Smooth muscle cell (in vitro differentiated cells): Measurements from ENCODE around the gene BCAR1. TPM values are rescaled to one million over a fixed set of nuclear protein-coding genes. Genes with fewer than 3 reads are reported as not detected.

Experiments used
- DNase-seq: peaks from one replicate; lab custom pipeline; 2025; ENCODE audit not compliant: unreplicated experiment; lab: John Stamatoyannopoulos, UW
- H2AFZ ChIP-seq: fragments of 200-600 bp; sonication (generic); 2 replicates; pipeline ENCODE4 v1.6.0; 2016; ENCODE audit warnings: antibody characterized with exemption, low read depth, mild to moderate bottlenecking
- H3F3A ChIP-seq: fragments of 200-600 bp; sonication (generic); 2 replicates; pipeline ENCODE4 v1.6.0; 2017; ENCODE audit warnings: antibody characterized with exemption, low read depth
- H3K27ac ChIP-seq: fragments of 200-600 bp; sonication (generic); 2 replicates; pipeline ENCODE4 v1.5.1; 2016; ENCODE audit warnings: low read depth, mild to moderate bottlenecking
- H3K27me3 ChIP-seq: fragments of 200-600 bp; sonication (generic); 2 replicates; pipeline ENCODE4 v1.6.1; 2016; ENCODE audit warnings: low read depth, mild to moderate bottlenecking
- H3K36me3 ChIP-seq: fragments of 200-600 bp; sonication (generic); 2 replicates; pipeline ENCODE4 v1.5.1; 2016; ENCODE audit warnings: low read depth
- H3K4me1 ChIP-seq: fragments of 200-600 bp; sonication (generic); 2 replicates; pipeline ENCODE4 v1.5.1; 2016; ENCODE audit warnings: low read depth
- H3K4me2 ChIP-seq: fragments of 200-600 bp; sonication (generic); 2 replicates; pipeline ENCODE4 v1.6.0; 2016; ENCODE audit warnings: mild to moderate bottlenecking
- H3K4me3 ChIP-seq: fragments of 200-600 bp; sonication (generic); 2 replicates; pipeline ENCODE4 v1.5.1; 2016; ENCODE audit warnings: mild to moderate bottlenecking
- H3K79me2 ChIP-seq: fragments of 200-600 bp; sonication (generic); 2 replicates; pipeline ENCODE4 v1.6.0; 2016; ENCODE audit warnings: low read depth, mild to moderate bottlenecking
- H3K9ac ChIP-seq: fragments of 200-600 bp; sonication (generic); 2 replicates; pipeline ENCODE4 v1.6.0; 2016; ENCODE audit warnings: low read depth
- H3K9me3 ChIP-seq: fragments of 200-600 bp; sonication (generic); replicated peaks from 2 replicates; pipeline ENCODE4 v1.5.1; 2016; ENCODE audit warnings: low read depth
- H4K20me1 ChIP-seq: fragments of 200-600 bp; sonication (generic); 2 replicates; pipeline ENCODE4 v1.6.0; 2016; ENCODE audit warnings: low read depth
- CTCF ChIP-seq: fragments of 200-600 bp; sonication (generic); IDR thresholded peaks from 2 replicates; pipeline ENCODE4 v1.5.1; 2017; ENCODE audit warnings: borderline replicate concordance, mild to moderate bottlenecking, antibody characterized with exemption; ENCODE audit not compliant: insufficient read depth, poor library complexity, severe bottlenecking
- WGBS: methylation state at CpG from one replicate; pipeline ENCODE4 v1.1.7; 2016; ENCODE audit warnings: low lambda C conversion rate; 5-methylcytosine and 5-hydroxymethylcytosine counted together
- polyA plus RNA-seq: library from polyadenylated mRNA; unstranded; fragments of >200 nt; fragmentation: Nextera tagmentation; extraction: Ambion mirVana; gene quantifications from 2 replicates; pipeline ENCODE4 v1.2.1, GENCODE V29; 2016
- total RNA-seq: library from RNA; depleted of rRNA; stranded (reverse); fragments of >200 nt; gene quantifications from 2 replicates; pipeline ENCODE4 v1.2.3, GENCODE V29; 2014

BCAR1 gene
- total and polyA plus RNA-seq, 2 experiments from 2014 or later = 49.4 to 117 TPM

GRCh38 chr16:75231570-75231969, 19.9 kb downstream of the BCAR1 start:
- Histone ChIP-seq H3K4me3 (no peak overlapping the region), H3K79me2 (peaks cover 47% of the 10 kb centered on the region), H3K9me3 (no peaks in the 10 kb centered on the region), H4K20me1 (peaks cover 99% of the 10 kb centered on the region), H2AFZ (no peak overlapping the region), H3K36me3 (peaks cover 9% of the 10 kb centered on the region), H3K27ac (peak overlapping the region; percentile 42), H3F3A (peaks cover 24% of the 10 kb centered on the region), H3K27me3 (no peaks in the 10 kb centered on the region), H3K4me1 (no peaks in the 10 kb centered on the region), H3K9ac (no peak overlapping the region), H3K4me2 (no peak overlapping the region)
- DNase-seq = no peak
- 89% methylated on average over 11 of the region's 11 CpGs for WGBS
- no peak for TF ChIP-seq CTCF

GRCh38 chr16:75230471-75231110, 20.8 kb downstream of the BCAR1 start:
- H3F3A ChIP-seq = peaks cover 24% of the 10 kb centered on the region
- H3K4me2 ChIP-seq = no peak overlapping the region
- DNase-seq = no peak
- H3K4me1 ChIP-seq = no peaks in the 10 kb centered on the region
- H3K27me3 ChIP-seq = no peaks in the 10 kb centered on the region
- 96% methylated on average over 9 of the region's 9 CpGs for WGBS
- peaks cover 94% of the 10 kb centered on the region for H4K20me1 ChIP-seq
- H3K9me3 ChIP-seq = no peaks in the 10 kb centered on the region
- H2AFZ ChIP-seq = no peak overlapping the region
- H3K79me2 ChIP-seq = peaks cover 37% of the 10 kb centered on the region
- H3K9ac ChIP-seq = no peak overlapping the region
- H3K4me3 ChIP-seq = no peak overlapping the region
- H3K27ac ChIP-seq = no peak overlapping the region
- peaks cover 9% of the 10 kb centered on the region for H3K36me3 ChIP-seq
- TF ChIP-seq CTCF = no peak

- no peaks in the 10 kb centered on the region for H3K27me3 ChIP-seq
- no peak overlapping the region for H3K4me3 ChIP-seq
- no peak overlapping the region for H3K4me2 ChIP-seq
- H3K36me3 ChIP-seq = peaks cover 9% of the 10 kb centered on the region
- peaks cover 91% of the 10 kb centered on the region for H4K20me1 ChIP-seq
- H2AFZ ChIP-seq = no peak overlapping the region
- peaks cover 27% of the 10 kb centered on the region for H3K79me2 ChIP-seq
- H3K27ac ChIP-seq = no peak overlapping the region
- no peak overlapping the region for H3K9ac ChIP-seq
- H3K9me3 ChIP-seq = no peaks in the 10 kb centered on the region
- H3K4me1 ChIP-seq = no peaks in the 10 kb centered on the region
- DNase-seq = no peak
- 97% methylated on average over 48 of the region's 48 CpGs for WGBS
- peaks cover 24% of the 10 kb centered on the region for H3F3A ChIP-seq
- TF ChIP-seq CTCF = no peak
Measured at GRCh38 chr16:75229172-75230031, 22.0 kb downstream of the BCAR1 start.
